ENCODE data around the gene TTC27.

DNA sequence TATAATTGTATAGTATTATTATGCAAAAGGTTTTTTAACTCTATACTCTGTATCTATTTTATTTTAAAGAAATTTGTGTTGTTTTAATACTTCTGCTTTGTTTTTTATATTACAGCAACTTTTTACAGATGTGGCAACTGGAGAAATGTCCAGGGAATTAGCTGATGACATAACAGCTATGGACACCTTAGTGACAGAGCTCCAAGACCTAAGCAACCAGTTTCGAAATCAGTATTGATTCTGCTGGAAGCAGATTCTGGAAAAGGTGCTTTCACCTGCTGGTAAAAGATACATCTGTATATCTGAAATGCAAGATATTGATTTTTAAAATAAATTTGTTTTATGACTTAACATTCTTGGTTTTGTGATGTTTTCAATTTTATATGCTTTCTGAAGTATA lies 192.9 kb downstream of the TTC27 start:
- TF ChIP-seq POLR2AphosphoS5 (IDR thresholded peaks at IDR 0.05; ENCODE audit: borderline replicate concordance, low read depth, low read length) = no peak
- no peak for TF ChIP-seq EZH2 (IDR thresholded peaks at IDR 0.05)
- no peak for TF ChIP-seq FOXP2 (optimal IDR thresholded peaks at IDR 0.05; ENCODE audit: control extremely low read depth, extremely low read length, insufficient read depth)
